Smooth muscle cell (in vitro differentiated cells): ENCODE results near the gene TCERG1L. TPM values are rescaled to one million over a fixed set of nuclear protein-coding genes. Genes with fewer than 3 reads are reported as not detected.

ENCODE experiments used
- DNase-seq: peaks from one replicate; lab custom pipeline; 2025; ENCODE audit not compliant: unreplicated experiment; lab: John Stamatoyannopoulos, UW
- H2AFZ ChIP-seq: fragments of 200-600 bp; sonication (generic); 2 replicates; pipeline ENCODE4 v1.6.0; 2016; ENCODE audit warnings: antibody characterized with exemption, low read depth, mild to moderate bottlenecking
- H3F3A ChIP-seq: fragments of 200-600 bp; sonication (generic); 2 replicates; pipeline ENCODE4 v1.6.0; 2017; ENCODE audit warnings: antibody characterized with exemption, low read depth
- H3K27ac ChIP-seq: fragments of 200-600 bp; sonication (generic); 2 replicates; pipeline ENCODE4 v1.5.1; 2016; ENCODE audit warnings: low read depth, mild to moderate bottlenecking
- H3K27me3 ChIP-seq: fragments of 200-600 bp; sonication (generic); 2 replicates; pipeline ENCODE4 v1.6.1; 2016; ENCODE audit warnings: low read depth, mild to moderate bottlenecking
- H3K36me3 ChIP-seq: fragments of 200-600 bp; sonication (generic); 2 replicates; pipeline ENCODE4 v1.5.1; 2016; ENCODE audit warnings: low read depth
- H3K4me1 ChIP-seq: fragments of 200-600 bp; sonication (generic); 2 replicates; pipeline ENCODE4 v1.5.1; 2016; ENCODE audit warnings: low read depth
- H3K4me2 ChIP-seq: fragments of 200-600 bp; sonication (generic); 2 replicates; pipeline ENCODE4 v1.6.0; 2016; ENCODE audit warnings: mild to moderate bottlenecking
- H3K4me3 ChIP-seq: fragments of 200-600 bp; sonication (generic); 2 replicates; pipeline ENCODE4 v1.5.1; 2016; ENCODE audit warnings: mild to moderate bottlenecking
- H3K79me2 ChIP-seq: fragments of 200-600 bp; sonication (generic); 2 replicates; pipeline ENCODE4 v1.6.0; 2016; ENCODE audit warnings: low read depth, mild to moderate bottlenecking
- H3K9ac ChIP-seq: fragments of 200-600 bp; sonication (generic); 2 replicates; pipeline ENCODE4 v1.6.0; 2016; ENCODE audit warnings: low read depth
- H3K9me3 ChIP-seq: fragments of 200-600 bp; sonication (generic); replicated peaks from 2 replicates; pipeline ENCODE4 v1.5.1; 2016; ENCODE audit warnings: low read depth
- H4K20me1 ChIP-seq: fragments of 200-600 bp; sonication (generic); 2 replicates; pipeline ENCODE4 v1.6.0; 2016; ENCODE audit warnings: low read depth
- CTCF ChIP-seq: fragments of 200-600 bp; sonication (generic); IDR thresholded peaks from 2 replicates; pipeline ENCODE4 v1.5.1; 2017; ENCODE audit warnings: borderline replicate concordance, mild to moderate bottlenecking, antibody characterized with exemption; ENCODE audit not compliant: insufficient read depth, poor library complexity, severe bottlenecking
- WGBS: methylation state at CpG from one replicate; pipeline ENCODE4 v1.1.7; 2016; ENCODE audit warnings: low lambda C conversion rate; 5-methylcytosine and 5-hydroxymethylcytosine counted together
- polyA plus RNA-seq: library from polyadenylated mRNA; unstranded; fragments of >200 nt; fragmentation: Nextera tagmentation; extraction: Ambion mirVana; gene quantifications from 2 replicates; pipeline ENCODE4 v1.2.1, GENCODE V29; 2016
- total RNA-seq: library from RNA; depleted of rRNA; stranded (reverse); fragments of >200 nt; gene quantifications from 2 replicates; pipeline ENCODE4 v1.2.3, GENCODE V29; 2014

The TCERG1L gene
- total and polyA plus RNA-seq, 2 experiments from 2014 or later = not detected

GRCh38 chr10:131046194-131046593 is 265.3 kb downstream of the TCERG1L start:
- Histone ChIP-seq H3K27ac (no peak overlapping the region), H3K36me3 (no peaks in the 10 kb centered on the region), H3K4me3 (no peak overlapping the region), H4K20me1 (no peaks in the 10 kb centered on the region), H3F3A (no peaks in the 10 kb centered on the region), H3K9ac (no peak overlapping the region), H2AFZ (no peak overlapping the region), H3K27me3 (no peaks in the 10 kb centered on the region), H3K79me2 (no peaks in the 10 kb centered on the region), H3K4me2 (no peak overlapping the region), H3K4me1 (peaks cover 6% of the 10 kb centered on the region), H3K9me3 (no peaks in the 10 kb centered on the region)
- no peak for TF ChIP-seq CTCF
- 91% methylated on average over 7 of the region's 10 CpGs for WGBS
- DNase-seq = no peak

- H3K36me3 ChIP-seq = no peaks in the 10 kb centered on the region
- no peak overlapping the region for H3K4me2 ChIP-seq
- no peak overlapping the region for H3K27ac ChIP-seq
- H3K9me3 ChIP-seq = no peaks in the 10 kb centered on the region
- no peak for TF ChIP-seq CTCF
- H4K20me1 ChIP-seq = no peaks in the 10 kb centered on the region
- H3F3A ChIP-seq = no peaks in the 10 kb centered on the region
- H3K4me1 ChIP-seq = peaks cover 3% of the 10 kb centered on the region
- no peak overlapping the region for H3K4me3 ChIP-seq
- H3K27me3 ChIP-seq = no peaks in the 10 kb centered on the region
- H2AFZ ChIP-seq = no peak overlapping the region
- WGBS = 87% methylated on average over 14 of the region's 14 CpGs
- H3K79me2 ChIP-seq = no peaks in the 10 kb centered on the region
- DNase-seq = no peak
- no peak overlapping the region for H3K9ac ChIP-seq
These were observed 267.0 kb downstream of the TCERG1L start for GRCh38 chr10:131044379-131045111.

GRCh38 chr10:131043039-131043691 is 268.4 kb downstream of the TCERG1L start:
- no peaks in the 10 kb centered on the region for H3K36me3 ChIP-seq
- WGBS = 84% methylated on average over 6 of the region's 10 CpGs
- DNase-seq = no peak
- H3K9me3 ChIP-seq = no peaks in the 10 kb centered on the region
- no peak for TF ChIP-seq CTCF
- H3F3A ChIP-seq = no peaks in the 10 kb centered on the region
- no peaks in the 10 kb centered on the region for H3K79me2 ChIP-seq
- H3K4me3 ChIP-seq = no peak overlapping the region
- no peak overlapping the region for H3K9ac ChIP-seq
- no peak overlapping the region for H3K4me2 ChIP-seq
- H3K4me1 ChIP-seq = no peaks in the 10 kb centered on the region
- no peak overlapping the region for H2AFZ ChIP-seq
- H3K27me3 ChIP-seq = no peaks in the 10 kb centered on the region
- H4K20me1 ChIP-seq = no peaks in the 10 kb centered on the region
- H3K27ac ChIP-seq = no peak overlapping the region
